GM20431 (cell line): ENCODE data around the gene POC1A.

Experiments
- in situ Hi-C: fragments of 300-500 bp; cut with MseI, MboI; formaldehyde crosslinking; loops from one replicate; pipeline ENCODE4 v1.15.0; 2020; ENCODE audit warnings: low sequenced_read_pairs; ENCODE audit not compliant: unreplicated experiment

The POC1A gene

GRCh38 chr3:52110502-52110901, 43.7 kb downstream of the POC1A start:
- in situ Hi-C loops: no loop called here

- in situ Hi-C loops: no loop called here
Measured at GRCh38 chr3:52109611-52110301, 44.5 kb downstream of the POC1A start.

- in situ Hi-C loops: no loop called here
Measured at GRCh38 chr3:52108302-52109232, 45.7 kb downstream of the POC1A start.

GRCh38 chr3:52106951-52107611, 47.1 kb downstream of the POC1A start:
- in situ Hi-C loops: no loop called here

- in situ Hi-C loops: no loop called here
Measured at GRCh38 chr3:52104684-52105640, 49.3 kb downstream of the POC1A start.

- in situ Hi-C loops: no loop called here
Measured at GRCh38 chr3:52102934-52103333, 51.3 kb downstream of the POC1A start.

GRCh38 chr3:52099001-52099401, 55.2 kb downstream of the POC1A start:
- in situ Hi-C loops: no loop called here

GRCh38 chr3:52097851-52098507, 56.2 kb downstream of the POC1A start:
- in situ Hi-C loops: no loop called here

- in situ Hi-C loops: no loop called here
Measured at GRCh38 chr3:52095990-52096775, 58.0 kb downstream of the POC1A start.

GRCh38 chr3:52094571-52095485, 59.4 kb downstream of the POC1A start:
- in situ Hi-C loops: no loop called here

- in situ Hi-C loops: no loop called here
Measured at GRCh38 chr3:52093756-52094545, 60.3 kb downstream of the POC1A start.

- in situ Hi-C loops: no loop called here
Measured at GRCh38 chr3:52092891-52093290, 61.3 kb downstream of the POC1A start.

- in situ Hi-C loops: no loop called here
Measured at GRCh38 chr3:52092271-52092660, 62.0 kb downstream of the POC1A start.

- in situ Hi-C loops: no loop called here
Measured at GRCh38 chr3:52091586-52092270, 62.5 kb downstream of the POC1A start.

- in situ Hi-C loops: no loop called here
Measured at GRCh38 chr3:52090933-52091468, 63.2 kb downstream of the POC1A start.
